ENCODE data around the gene EFNB1.

GRCh38 chrX:68835104-68835442 is 6.3 kb downstream of the EFNB1 start:
- TF ChIP-seq SIX5 (IDR thresholded peaks at IDR 0.05; ENCODE audit: low read depth, low read length), result no peak
- TF ChIP-seq EP300 (IDR thresholded peaks at IDR 0.05; ENCODE audit: borderline replicate concordance in 1 of 2, low read depth in 2 of 2, low read length in 2 of 2), result no peak
- no peak for TF ChIP-seq CTCF (IDR thresholded peaks at IDR 0.05; ENCODE audit: control extremely low read depth in 1 of 3, insufficient read depth in 1 of 3, low read depth in 1 of 3, low read length in 3 of 3)
- TF ChIP-seq POLR2A (IDR thresholded peaks at IDR 0.05; ENCODE audit: control extremely low read depth in 1 of 2, low read depth in 2 of 2, low read length in 2 of 2), result no peak
- TF ChIP-seq JUND (IDR thresholded peaks at IDR 0.05; ENCODE audit: low read length), result no peak
